Neuronal stem cell (in vitro differentiated cells): ENCODE data around the gene NRSN2. TPM values are rescaled to one million over a fixed set of nuclear protein-coding genes. Genes with fewer than 3 reads are reported as not detected.

ENCODE experiments used
- DNase-seq: peaks from one replicate; pipeline ENCODE4 v3.0.0-alpha.2; 2013; ENCODE audit warnings: low spot score
- H2AFZ ChIP-seq: one replicate; pipeline ENCODE4 v1.6.1; 2013; ENCODE audit warnings: mild to moderate bottlenecking, low read length, inconsistent platforms
- H2AK5ac ChIP-seq: 2 replicates; pipeline ENCODE4 v1.6.1; 2013; ENCODE audit warnings: low read depth, mild to moderate bottlenecking, inconsistent platforms, low read length, moderate library complexity, mixed read lengths
- H2BK120ac ChIP-seq: 2 replicates; pipeline ENCODE4 v1.6.1; 2013; ENCODE audit warnings: low read depth, mild to moderate bottlenecking, inconsistent platforms, low read length, moderate library complexity, mixed read lengths
- H2BK12ac ChIP-seq: one replicate; pipeline ENCODE4 v1.6.1; 2013; ENCODE audit warnings: low read length, inconsistent platforms
- H2BK15ac ChIP-seq: 2 replicates; pipeline ENCODE4 v1.6.1; 2013; ENCODE audit warnings: mild to moderate bottlenecking, low read length, inconsistent platforms, mixed read lengths
- H2BK5ac ChIP-seq: one replicate; pipeline ENCODE4 v1.6.1; 2013; ENCODE audit warnings: inconsistent platforms, mild to moderate bottlenecking, low read length, moderate library complexity
- H3K14ac ChIP-seq: one replicate; pipeline ENCODE4 v1.6.1; 2013; ENCODE audit warnings: low read length, inconsistent platforms
- H3K18ac ChIP-seq: 2 replicates; pipeline ENCODE4 v1.6.1; 2013; ENCODE audit warnings: low read length, inconsistent platforms
- H3K23ac ChIP-seq: 2 replicates; pipeline ENCODE4 v1.6.1; 2013; ENCODE audit warnings: low read depth, mild to moderate bottlenecking, mixed read lengths, low read length, inconsistent platforms; ENCODE audit not compliant: poor library complexity
- H3K27ac ChIP-seq: replicated peaks from 3 replicates; pipeline ENCODE4 v1.5.1; 2013; ENCODE audit warnings: low read length, inconsistent platforms
- H3K27me3 ChIP-seq, 3 experiments: 2 replicates each; pipeline ENCODE4 v1.6.1; 2013; ENCODE audit warnings: low read length in 3 of 3, mild to moderate bottlenecking in 2 of 3, inconsistent platforms in 1 of 3, low read depth in 1 of 3, mixed read lengths in 1 of 3, moderate library complexity in 1 of 3; ENCODE audit not compliant: control insufficient read depth in 3 of 3, insufficient read depth in 3 of 3
- H3K36me3 ChIP-seq, 2 donors: replicated peaks in 1 of 2; 2 replicates each; pipeline ENCODE4 v1.6.1; 2013; ENCODE audit warnings: low read length in 2 of 2; ENCODE audit not compliant: control insufficient read depth in 2 of 2, insufficient read depth in 2 of 2
- H3K4ac ChIP-seq: 2 replicates; pipeline ENCODE4 v1.6.1; 2013; ENCODE audit warnings: inconsistent platforms, mild to moderate bottlenecking, low read length, moderate library complexity
- H3K4me1 ChIP-seq, 2 donors: 1 replicate in 1 of 2; 2 replicates in 1 of 2; pipeline ENCODE4 v1.6.1; 2013; ENCODE audit warnings: low read length in 2 of 2, low read depth in 1 of 2; ENCODE audit not compliant: control insufficient read depth in 2 of 2, insufficient read depth in 1 of 2
- H3K4me2 ChIP-seq: one replicate; pipeline ENCODE4 v1.6.1; 2013; ENCODE audit warnings: mild to moderate bottlenecking, low read length, inconsistent platforms; ENCODE audit not compliant: insufficient read depth, poor library complexity, severe bottlenecking
- H3K4me3 ChIP-seq, 2 donors: 2 replicates each; pipeline ENCODE4 v1.5.1; 2013; ENCODE audit warnings: low read length in 2 of 2, mild to moderate bottlenecking in 2 of 2, inconsistent platforms in 1 of 2, moderate library complexity in 1 of 2
- H3K79me1 ChIP-seq: one replicate; pipeline ENCODE4 v1.6.1; 2013; ENCODE audit warnings: low read depth, mild to moderate bottlenecking, inconsistent platforms, low read length, moderate library complexity
- H3K9ac ChIP-seq: one replicate; pipeline ENCODE4 v1.6.1; 2013; ENCODE audit warnings: mild to moderate bottlenecking, low read depth, low read length, inconsistent platforms; ENCODE audit not compliant: poor library complexity
- H3K9me3 ChIP-seq, 2 donors: replicated peaks in 1 of 2; 2 replicates each; pipeline versions ENCODE3 to v1.6.1; 2013; ENCODE audit warnings: low read length in 2 of 2, mild to moderate bottlenecking in 2 of 2, inconsistent platforms in 1 of 2, low read depth in 1 of 2, mixed read lengths in 1 of 2, moderate library complexity in 1 of 2; ENCODE audit not compliant: control insufficient read depth in 2 of 2, insufficient read depth in 1 of 2
- H4K8ac ChIP-seq: one replicate; pipeline ENCODE4 v1.6.1; 2013; ENCODE audit warnings: low read depth, mild to moderate bottlenecking, inconsistent platforms, low read length, moderate library complexity
- H4K91ac ChIP-seq: one replicate; pipeline ENCODE4 v1.6.1; 2013; ENCODE audit warnings: low read length, low read depth, mild to moderate bottlenecking, inconsistent platforms; ENCODE audit not compliant: poor library complexity
- WGBS, 2 donors: extraction: QIAGEN DNeasy Blood & Tissue Kit; methylation state at CpG; one replicate each; pipeline ENCODE4 v1.1.7; 2013; ENCODE audit warnings: missing lambda C conversion rate in 2 of 2, mixed read lengths in 1 of 2; ENCODE audit not compliant: insufficient read length in 2 of 2, insufficient replicate concordance in 1 of 2; ENCODE audit errors: extremely low coverage in 2 of 2; 5-methylcytosine and 5-hydroxymethylcytosine counted together
- polyA plus RNA-seq, 2 experiments: library from polyadenylated mRNA; stranded (reverse); fragments of 200-250 nt; gene quantifications; one replicate each; pipeline ENCODE4 v1.2.3, GENCODE V29; 2013

NRSN2 gene, protein sequence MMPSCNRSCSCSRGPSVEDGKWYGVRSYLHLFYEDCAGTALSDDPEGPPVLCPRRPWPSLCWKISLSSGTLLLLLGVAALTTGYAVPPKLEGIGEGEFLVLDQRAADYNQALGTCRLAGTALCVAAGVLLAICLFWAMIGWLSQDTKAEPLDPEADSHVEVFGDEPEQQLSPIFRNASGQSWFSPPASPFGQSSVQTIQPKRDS
- 27.7 TPM for polyA plus RNA-seq (2013, experiment 1 of 2)
- polyA plus RNA-seq (2013, experiment 2 of 2), result 26.1 TPM

DNA sequence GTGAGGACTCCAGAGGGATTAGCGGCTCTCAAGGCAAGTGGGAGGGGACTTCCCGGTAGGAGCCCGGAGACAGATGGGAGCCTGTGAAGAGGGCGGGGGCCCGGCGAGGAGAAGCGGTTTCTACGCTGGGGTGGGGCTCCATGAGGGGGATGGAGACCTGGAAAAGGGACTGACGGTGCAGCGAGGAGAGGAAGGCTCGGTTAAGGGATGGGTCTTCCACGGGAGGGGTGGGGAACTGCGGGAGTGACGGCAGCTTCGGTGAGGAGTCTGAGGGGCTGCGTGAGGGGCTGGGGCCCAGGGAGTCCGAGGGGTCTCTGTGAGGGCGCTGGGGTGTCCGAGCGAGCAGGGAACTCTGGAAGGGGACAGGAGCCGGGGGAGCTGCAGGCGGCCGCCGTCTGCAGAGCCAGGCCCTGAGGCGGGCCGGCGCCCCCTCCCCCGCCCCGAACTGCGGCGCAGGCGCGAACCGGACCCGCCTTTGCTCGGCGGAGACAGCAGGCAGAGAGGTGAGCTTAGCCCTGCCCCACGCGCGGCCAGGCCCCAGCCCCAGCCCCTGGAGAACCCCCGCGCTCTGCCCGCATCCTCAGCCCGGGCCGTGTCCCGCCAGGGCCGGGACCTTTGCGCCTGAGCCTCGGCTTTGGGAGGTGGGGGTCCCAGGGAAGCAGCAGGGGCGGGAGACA, at the start of gene NRSN2:
Gene NRSN2, plus strand, starts transcription at position 472 of the 677 bp plus-strand sequence. CDS start 2,533 bp downstream, outside the sequence.
- Histone ChIP-seq H3K4me1 (peaks cover 8 to 11% of the 10 kb centered on the region in 2 donors), H3K9ac (peak within 1 kb of the TSS; percentile 87), H3K27ac (peak within 1 kb of the TSS; percentile 87), H3K4me2 (peak within 1 kb of the TSS; percentile 93), H2AK5ac (peak within 1 kb of the TSS; percentile 60), H3K79me1 (peaks cover 2% of the 10 kb centered on the region), H2BK12ac (no peak within 1 kb of the TSS), H2BK5ac (peak within 1 kb of the TSS; percentile 90), H2BK120ac (no peak within 1 kb of the TSS), H4K8ac (no peak within 1 kb of the TSS), H3K4ac (no peak within 1 kb of the TSS), H3K27me3 (peaks cover 0 to 3% (median 0%) of the 10 kb centered on the region in 3 experiments), H2BK15ac (peak within 1 kb of the TSS; percentile 77), H3K36me3 (peaks cover 6 to 18% of the 10 kb centered on the region in 2 donors), H3K14ac (peak within 1 kb of the TSS; percentile 42), H2AFZ (peak within 1 kb of the TSS; percentile 94), H3K9me3 (no peaks in the 10 kb centered on the region), H3K23ac (peak within 1 kb of the TSS; percentile 98), H3K18ac (peak within 1 kb of the TSS; percentile 95), H3K4me3 (peak within 1 kb of the TSS; percentile 79 to 99), H4K91ac (no peak within 1 kb of the TSS)
- DNase-seq, result peak; percentile 49
- no CpG with 5 or more reads among the region's 50 CpGs for WGBS, 2 donors

DNA sequence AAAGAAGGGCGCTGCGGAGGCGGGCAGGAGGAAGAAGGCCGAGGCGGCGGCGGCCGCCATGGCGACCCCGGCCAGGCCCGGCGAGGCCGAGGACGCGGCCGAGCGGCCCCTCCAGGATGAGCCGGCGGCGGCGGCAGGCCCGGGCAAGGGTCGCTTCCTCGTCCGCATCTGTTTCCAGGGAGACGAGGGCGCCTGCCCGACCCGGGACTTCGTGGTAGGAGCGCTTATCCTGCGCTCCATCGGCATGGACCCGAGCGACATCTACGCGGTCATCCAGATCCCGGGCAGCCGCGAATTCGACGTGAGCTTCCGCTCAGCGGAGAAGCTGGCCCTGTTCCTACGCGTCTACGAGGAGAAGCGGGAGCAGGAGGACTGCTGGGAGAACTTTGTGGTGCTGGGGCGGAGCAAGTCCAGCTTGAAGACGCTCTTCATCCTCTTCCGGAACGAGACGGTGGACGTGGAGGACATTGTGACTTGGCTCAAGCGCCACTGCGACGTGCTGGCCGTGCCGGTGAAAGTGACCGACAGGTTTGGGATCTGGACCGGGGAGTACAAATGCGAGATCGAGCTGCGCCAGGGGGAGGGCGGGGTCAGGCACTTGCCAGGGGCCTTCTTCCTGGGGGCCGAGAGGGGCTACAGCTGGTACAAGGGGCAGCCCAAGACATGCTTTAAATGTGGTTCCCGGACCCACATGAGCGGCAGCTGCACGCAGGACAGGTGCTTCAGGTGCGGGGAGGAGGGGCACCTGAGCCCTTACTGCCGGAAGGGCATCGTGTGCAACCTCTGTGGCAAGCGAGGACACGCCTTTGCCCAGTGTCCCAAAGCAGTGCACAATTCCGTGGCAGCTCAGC, 48.8 kb upstream of the NRSN2 start:
- Histone ChIP-seq H2AFZ (peak overlapping the region; percentile 73), H2BK120ac (no peak overlapping the region), H3K18ac (peak overlapping the region; percentile 97), H3K4me2 (peak overlapping the region; percentile 71), H3K4me1 (peaks cover 20 to 27% of the 10 kb centered on the region in 2 donors), H3K27ac (peak overlapping the region; percentile 71), H2BK12ac (no peak overlapping the region), H3K4ac (peak overlapping the region; percentile 0), H3K9me3 (peaks cover 0 to 12% of the 10 kb centered on the region in 2 donors), H3K14ac (no peak overlapping the region), H2BK15ac (peak overlapping the region; percentile 70), H3K23ac (peak overlapping the region; percentile 94), H3K27me3 (no peaks in the 10 kb centered on the region), H3K36me3 (peaks cover 3 to 24% of the 10 kb centered on the region in 2 donors), H3K79me1 (no peaks in the 10 kb centered on the region), H3K4me3 (peak overlapping the region; percentile 65 to 92), H2BK5ac (peak overlapping the region; percentile 71), H2AK5ac (peak overlapping the region; percentile 40), H4K8ac (no peak overlapping the region), H4K91ac (no peak overlapping the region), H3K9ac (peak overlapping the region; percentile 99)
- no CpG with 5 or more reads among the region's 75 CpGs for WGBS, 2 donors
- no peak for DNase-seq

DNA sequence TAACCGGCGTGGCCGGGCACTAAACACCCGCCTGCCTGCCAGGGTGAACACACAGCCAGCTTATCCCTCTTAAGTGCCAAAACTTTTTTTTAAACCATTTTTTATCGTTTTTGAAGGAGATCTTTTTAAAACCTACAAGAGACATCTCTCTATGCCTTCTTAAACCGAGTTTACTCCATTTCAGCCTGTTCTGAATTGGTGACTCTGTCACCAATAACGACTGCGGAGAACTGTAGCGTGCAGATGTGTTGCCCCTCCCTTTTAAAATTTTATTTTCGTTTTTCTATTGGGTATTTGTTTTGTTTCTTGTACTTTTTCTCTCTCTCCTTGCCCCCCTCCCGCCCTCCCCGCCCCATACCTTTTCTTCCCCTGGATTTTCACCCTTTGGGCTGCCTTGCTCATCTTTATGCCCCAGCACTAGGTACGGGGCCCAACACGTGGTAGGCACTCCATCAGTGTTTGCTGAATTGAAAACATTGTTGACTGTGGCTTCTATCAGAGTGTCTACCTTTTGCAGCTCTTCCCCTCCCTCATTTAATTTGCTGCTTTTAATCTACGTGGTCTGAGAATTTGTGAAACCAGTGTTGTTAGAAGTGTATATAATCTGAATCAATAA, 48.0 kb upstream of the NRSN2 start:
- WGBS, 2 donors, result no CpG with 5 or more reads among the region's 15 CpGs

More for the DNA sequence above, 48.0 kb upstream of the NRSN2 start:
- Histone ChIP-seq H3K4me1 (peaks cover 20 to 27% of the 10 kb centered on the region in 2 donors), H3K9ac (peak overlapping the region; percentile 99), H4K91ac (no peak overlapping the region), H3K14ac (no peak overlapping the region), H3K23ac (peak overlapping the region; percentile 94), H4K8ac (no peak overlapping the region), H3K9me3 (peaks cover 0 to 12% of the 10 kb centered on the region in 2 donors), H3K18ac (no peak overlapping the region), H3K27ac (no peak overlapping the region), H2BK15ac (no peak overlapping the region), H3K36me3 (peaks cover 3 to 24% of the 10 kb centered on the region in 2 donors), H3K4me2 (peak overlapping the region; percentile 71), H3K4ac (no peak overlapping the region), H3K79me1 (no peaks in the 10 kb centered on the region), H2BK120ac (no peak overlapping the region), H2AFZ (no peak overlapping the region), H2AK5ac (peak overlapping the region; percentile 40), H2BK12ac (no peak overlapping the region), H2BK5ac (no peak overlapping the region), H3K4me3 (peak overlapping the region; percentile 65 to 92), H3K27me3 (no peaks in the 10 kb centered on the region)
- no peak for DNase-seq
